Limb (tissue), 2 donors: ENCODE results near the gene AGL.
"Not testable (repeated sequence)": the region's sequence is repeated elsewhere in the genome, so short reads cannot be mapped to it uniquely, and the experiment has no call there.

Source experiments
- DNase-seq, 2 donors: peaks; one replicate each; pipeline ENCODE4 v3.0.0-alpha.2; 2016; ENCODE audit errors: extremely low spot score in 2 of 2

The AGL gene

DNA sequence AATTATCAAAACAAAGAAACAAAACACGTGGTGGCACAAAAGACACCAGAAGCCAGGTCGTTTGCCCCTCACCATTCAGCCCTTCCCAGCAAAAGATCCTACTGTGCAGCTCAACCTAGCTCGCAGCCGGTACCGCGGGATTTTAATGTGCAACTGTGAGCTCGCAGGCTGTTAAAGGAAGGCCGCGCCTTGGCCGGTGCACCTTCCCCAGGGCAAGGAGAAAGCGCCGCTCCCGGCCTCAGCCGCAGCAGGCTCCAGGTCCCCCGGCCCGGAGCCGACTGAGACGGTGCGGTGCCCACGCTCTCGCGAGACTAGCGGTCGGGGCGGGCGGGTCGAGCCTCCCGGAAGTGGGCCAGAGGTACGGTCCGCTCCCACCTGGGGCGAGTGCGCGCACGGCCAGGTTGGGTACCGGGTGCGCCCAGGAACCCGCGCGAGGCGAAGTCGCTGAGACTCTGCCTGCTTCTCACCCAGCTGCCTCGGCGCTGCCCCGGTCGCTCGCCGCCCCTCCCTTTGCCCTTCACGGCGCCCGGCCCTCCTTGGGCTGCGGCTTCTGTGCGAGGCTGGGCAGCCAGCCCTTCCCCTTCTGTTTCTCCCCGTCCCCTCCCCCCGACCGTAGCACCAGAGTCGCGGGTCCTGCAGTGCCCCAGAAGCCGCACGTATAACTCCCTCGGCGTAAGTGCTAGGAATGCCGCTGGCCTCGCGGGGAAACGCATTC, at the start of gene AGL:
Gene AGL (plus strand): TSS at position 618 of the 715 bp plus-strand sequence. CDS start 682 bp downstream, outside the sequence.
- peak; percentile 67 to 89 for DNase-seq

DNA sequence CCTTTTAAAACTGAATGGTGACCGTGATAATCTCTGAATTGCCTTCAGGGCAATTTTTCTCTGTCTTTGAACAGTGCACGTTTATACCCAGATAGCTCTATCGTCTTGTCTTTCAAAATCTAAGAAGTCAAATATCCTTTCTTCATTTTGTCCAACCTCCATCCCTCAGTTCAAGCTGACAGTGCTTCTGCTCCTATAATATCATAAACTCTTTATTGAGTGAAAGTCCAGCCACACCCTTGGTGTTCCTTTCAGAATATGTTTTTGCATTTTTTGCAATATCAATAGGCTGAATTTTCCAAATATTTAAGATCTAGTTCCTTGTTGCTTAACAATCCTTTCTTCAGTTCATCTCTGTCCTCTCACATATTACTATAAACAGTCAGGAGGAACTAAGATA, 48.6 kb upstream of the AGL start:
- no peak for DNase-seq

DNA sequence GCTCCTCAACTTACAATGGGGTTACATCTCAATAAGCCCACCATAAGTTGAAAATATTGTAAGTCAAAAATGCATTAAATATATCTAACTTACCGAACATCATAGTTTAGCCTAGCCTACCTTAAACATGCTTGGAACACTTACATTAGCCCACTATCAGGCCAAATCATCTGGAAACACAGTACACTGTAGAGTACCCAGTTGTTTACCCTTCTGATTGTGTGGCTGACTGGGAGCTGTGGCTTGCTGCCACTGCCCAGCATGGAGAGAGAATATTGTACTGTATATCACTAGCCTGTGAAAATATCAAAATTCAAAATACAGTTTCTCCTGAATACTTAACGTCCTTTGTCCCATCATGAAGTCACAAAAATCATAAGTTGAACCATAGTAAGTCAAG, 43.3 kb upstream of the AGL start:
- no peak for DNase-seq

DNA sequence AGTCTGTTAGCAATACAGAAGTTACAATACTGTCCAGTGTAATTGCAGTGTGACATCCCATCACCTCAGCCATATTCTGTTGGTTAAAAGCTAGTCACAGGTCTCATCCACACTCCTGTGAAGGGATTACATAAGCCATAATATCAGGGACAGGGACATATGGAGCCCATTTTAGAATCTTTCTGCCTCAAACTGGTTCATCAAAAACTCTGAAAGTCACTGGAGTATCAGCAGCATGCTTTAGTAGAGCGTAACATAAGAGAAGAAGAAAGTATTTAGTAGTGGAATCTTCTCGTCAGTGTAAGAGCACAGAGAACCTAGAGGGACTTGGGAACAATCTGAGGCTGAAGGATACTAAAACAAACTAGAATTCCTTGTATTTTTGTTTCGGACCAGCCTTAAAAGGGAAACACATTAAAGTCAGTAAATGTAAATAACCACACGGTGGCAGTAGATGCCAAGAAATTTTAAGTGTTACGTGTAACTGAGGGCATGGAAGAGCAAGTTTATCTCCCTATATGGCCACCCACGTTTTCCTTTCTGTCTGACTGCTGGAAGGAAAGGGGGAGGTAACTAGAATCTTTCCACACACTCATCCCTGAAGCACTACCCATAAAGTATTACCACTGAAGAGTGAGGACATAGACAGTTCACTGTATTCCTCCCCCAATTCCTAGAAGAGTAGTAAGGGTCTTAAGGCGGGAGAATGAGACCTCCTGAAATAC, 41.6 kb upstream of the AGL start:
- DNase-seq, result peak; percentile 48 to 93

DNA sequence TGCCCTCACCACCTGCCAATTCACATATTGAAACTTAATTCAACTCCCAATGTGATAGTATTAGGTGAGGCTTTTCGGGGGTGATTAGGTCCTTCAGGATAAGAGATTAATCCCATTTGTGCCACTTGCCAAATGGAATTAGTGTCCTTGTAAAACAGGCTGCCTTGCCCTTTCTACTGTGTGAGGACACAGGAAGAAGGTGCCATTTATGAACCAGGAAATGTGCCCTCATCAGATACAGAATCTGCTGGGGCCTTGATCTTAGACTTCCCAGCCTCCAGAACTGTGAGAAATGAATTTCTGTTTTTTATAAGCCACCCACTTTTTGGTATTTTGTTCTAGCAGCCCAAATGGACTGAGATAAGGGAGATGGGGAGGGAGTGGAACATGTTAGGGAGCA, 39.1 kb upstream of the AGL start:
- no peak for DNase-seq

DNA sequence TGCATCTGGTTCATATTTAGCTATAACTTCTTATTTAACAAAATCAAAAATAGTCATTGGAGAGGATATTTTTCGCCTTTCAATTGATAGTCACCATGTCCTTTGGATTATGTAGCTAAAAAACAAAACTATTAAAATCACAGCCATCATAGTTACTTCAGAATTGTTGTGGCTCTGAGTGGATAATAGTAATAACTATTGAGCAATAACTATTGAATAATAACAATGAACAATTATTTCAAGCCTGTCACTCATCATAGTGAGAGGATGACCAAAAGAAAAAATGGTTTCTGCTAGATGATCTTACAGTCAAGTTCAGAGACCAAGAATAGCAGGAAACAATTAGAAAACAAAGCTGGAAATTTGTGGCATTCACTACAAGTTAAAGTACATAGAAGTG, 38.4 kb upstream of the AGL start:
- DNase-seq, result no peak

DNA sequence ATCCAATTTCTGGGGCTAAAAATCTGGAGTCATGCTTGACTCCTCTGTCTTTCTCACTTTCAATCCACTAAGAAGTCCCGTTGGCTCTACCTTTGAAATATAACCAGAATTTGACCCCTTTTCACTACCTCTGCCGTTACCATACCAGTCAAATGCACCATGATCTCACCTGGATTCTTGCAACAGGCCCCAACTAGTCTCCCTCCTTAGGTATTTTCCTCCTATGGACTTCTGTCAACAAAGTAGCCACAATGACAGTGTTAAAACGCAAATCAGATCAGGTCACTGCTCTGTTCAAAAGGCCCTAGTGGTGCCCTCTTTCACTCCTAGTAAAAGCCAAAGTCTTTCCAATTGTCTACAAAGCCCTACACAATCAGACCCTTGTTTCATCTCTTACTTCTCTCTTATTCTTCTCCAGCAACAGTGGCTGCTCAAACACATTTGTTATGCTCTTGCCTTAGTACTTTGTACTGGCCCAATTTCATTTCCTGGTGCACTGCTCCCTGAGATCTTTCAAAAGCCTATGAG, 35.7 kb upstream of the AGL start:
- DNase-seq, result no peak

DNA sequence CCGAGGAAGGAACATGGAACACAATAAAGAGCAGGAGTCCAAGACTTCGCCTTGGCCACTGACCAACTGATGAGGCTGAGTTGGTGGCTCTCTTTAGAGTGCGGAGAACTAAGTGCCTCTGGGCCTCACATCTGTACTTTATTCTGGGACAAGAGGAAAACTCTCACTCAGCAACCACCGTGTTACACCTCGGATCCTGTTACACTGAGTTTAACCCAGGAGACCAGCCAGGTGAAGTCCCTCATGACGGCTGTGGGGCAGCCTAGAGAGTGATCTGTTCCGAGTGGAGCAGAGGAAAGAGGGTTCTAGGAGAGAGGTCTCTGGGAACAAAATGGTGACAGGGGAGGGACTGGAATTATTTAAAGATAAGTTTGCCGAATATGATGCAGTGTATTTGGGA, 33.5 kb upstream of the AGL start:
- DNase-seq, result no peak

DNA sequence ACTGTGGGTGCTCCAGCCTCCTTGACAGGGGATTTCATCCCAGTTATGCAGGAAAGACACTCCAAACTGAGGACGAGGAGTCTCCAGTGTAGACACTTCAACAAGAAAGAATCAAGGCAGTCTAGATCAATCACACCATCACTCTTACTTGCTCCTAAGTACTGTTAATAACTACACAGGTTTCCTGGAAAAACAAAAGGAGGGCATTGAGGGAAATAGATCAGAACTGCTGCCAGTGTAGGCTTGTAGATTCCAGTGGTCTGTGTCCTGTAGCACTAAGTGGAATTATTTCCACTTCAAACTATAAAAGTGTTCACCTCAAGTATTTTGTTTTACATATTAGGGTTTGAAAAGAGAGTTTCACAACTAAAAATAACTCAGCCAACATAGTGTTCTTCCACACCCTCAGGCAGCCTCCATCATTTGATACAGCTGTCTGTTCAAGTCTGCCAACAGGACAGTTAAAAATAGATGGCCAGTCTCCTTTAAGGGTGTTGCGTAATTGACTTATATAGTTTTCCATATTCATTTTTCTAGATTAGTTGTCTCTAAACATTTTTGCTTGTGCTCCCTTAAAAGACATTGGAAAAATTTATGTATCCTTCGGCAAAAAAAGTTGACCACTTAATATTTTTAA, 32.0 kb upstream of the AGL start:
- no peak for DNase-seq

DNA sequence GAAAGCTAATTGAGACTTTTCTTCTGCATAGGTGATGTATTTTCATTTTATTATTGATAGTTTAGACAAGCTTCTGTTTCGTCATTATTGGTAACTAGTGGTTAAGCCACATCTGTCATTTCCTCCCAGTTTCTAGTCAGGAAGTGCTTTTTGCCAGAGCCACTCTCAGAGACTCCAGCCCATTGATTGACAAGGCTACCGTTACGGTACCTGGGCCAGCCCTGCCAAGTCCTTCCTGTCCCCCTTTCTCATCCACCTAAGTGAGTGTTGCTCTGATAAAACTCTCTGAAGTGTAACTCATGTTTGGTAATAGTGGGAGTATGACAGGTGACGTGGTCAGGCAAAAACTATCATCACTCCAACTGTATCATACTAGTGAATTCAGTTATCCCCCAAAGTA, 29.6 kb upstream of the AGL start:
- no peak for DNase-seq

DNA sequence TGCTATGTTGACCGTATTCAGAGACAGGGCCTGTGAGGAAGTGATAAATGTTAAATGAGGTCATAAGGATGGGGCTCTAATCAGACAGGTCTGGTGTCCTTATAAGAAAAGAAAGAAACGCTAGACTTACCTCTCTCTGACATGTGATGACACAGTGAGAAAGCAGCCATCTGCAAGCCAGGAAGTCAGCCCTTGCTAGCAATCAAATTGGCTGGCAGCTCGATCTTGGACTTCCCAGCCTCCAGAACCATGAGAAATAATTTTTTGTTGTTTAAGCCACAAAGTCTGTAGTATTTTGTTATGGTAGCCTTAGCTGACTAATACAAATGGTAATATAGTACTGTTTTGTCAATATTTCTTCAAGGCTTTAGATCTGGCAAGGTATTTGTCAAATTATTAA, 25.1 kb upstream of the AGL start:
- no peak for DNase-seq

DNA sequence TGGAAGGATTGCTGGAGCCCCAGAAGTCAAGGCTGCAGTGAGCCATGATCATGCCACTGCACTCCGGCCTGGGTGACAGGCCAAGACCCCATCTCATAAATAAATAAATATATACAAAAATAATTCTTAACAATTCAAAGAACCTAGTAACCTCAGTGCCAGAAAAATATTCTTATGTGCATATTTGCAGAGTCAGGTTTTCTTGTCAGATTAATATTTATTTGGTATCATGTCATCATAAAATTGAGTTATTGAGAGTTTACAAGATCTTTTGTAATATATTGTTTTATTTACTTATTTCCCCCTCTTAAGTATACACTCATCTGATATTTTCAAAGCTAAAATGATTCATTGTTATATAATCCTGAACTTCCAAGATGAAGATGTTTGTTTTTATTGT, 24.5 kb upstream of the AGL start:
- no peak for DNase-seq

DNA sequence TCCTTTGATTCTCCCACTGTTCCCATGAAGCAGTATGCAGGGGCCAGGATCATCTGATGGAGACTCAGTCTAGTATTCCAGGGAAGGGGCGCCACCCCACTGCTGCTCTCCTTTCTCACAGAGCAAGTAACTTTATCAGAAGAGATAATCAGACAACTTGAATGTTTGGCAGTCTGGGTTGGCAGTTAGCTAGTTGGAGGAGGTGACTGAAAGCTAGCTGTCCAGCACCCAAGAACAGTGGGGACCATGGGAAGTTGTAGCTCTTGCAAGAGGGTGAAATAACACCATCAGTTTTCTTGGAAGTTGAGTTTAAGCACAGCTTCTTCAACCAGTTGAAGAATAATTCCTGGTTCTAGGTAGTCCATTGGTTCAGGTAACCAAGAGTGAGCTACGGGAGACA, 22.2 kb upstream of the AGL start:
- no peak for DNase-seq

DNA sequence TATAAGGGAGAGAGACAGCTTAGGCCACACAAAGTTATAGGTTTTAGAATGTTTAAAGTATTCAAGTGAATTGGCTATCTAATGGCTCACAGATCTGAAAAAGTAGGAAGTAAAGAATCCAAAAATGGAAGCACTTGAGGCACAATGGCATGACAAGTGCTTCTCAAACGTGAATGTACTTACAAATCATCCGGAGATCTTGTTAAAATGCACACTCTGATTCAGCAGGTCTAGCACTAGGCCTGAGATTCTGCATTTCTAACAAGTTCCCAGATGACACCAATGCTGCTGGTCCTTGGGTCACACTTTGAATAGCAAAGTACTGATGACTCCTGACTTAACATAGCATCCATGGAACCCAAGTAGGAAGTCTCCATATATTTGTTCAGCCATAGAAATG, 20.9 kb upstream of the AGL start:
- DNase-seq, result no peak

DNA sequence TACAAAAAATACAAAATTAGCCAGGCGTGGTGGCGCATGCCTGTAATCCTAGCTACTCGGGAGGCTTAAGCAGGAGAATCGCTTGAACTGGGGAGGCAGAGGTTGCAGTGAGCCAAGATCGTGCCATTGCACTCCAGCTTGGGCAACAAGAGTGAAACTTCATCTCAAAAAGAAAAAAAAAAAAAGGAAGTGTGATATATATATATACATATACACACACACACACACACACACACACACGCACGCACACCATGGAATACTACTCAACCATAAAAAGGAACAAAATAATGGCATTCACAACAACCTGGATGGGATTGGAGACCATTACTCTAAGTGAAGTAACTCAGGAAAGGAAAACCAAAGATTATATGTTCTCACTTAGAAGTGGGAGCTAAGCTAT, 16.2 kb upstream of the AGL start:
- DNase-seq, result not testable (repeated sequence)

DNA sequence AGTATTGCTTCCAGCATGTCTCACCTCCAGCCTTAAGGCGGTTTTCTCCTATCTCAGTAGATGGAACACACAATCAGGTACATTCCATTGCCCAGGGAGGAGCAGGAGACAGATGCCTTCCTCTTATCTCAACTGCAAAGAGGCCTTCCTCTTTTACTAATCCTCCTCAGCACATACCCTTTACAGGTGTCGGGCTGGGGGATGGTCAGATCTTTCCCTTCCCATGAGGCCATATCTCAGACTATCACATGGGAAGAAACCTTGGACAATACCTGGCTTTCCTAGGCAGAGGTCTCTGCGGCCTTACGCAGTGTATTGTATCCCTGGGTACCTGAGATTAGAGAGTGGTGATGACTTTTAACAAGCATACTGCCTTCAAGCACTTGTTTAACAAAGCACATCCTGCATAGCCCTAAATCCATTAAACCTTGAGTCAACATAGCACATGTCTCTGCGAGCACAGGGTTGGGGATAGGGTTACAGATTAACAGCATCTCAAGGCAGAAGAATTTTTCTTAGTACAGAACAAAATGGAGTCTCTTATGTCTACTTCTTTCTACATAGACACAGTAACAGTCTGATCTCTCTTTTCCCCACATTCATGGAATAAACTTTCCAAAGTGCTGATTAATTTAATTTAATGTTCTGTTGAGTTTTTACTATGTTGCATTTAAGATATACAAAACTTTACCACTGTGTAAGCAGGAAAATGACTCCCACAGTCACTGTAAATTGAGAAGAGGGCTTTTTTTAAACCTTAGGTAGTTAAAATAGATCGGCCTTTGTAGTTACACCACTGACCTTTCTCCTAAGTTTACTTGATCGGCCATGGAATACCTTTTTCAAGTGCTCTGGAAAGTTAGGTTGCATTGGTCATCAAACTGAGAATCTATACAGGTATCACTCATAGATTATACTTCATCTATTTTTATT, 13.7 kb upstream of the AGL start:
- DNase-seq, result not testable (repeated sequence)

DNA sequence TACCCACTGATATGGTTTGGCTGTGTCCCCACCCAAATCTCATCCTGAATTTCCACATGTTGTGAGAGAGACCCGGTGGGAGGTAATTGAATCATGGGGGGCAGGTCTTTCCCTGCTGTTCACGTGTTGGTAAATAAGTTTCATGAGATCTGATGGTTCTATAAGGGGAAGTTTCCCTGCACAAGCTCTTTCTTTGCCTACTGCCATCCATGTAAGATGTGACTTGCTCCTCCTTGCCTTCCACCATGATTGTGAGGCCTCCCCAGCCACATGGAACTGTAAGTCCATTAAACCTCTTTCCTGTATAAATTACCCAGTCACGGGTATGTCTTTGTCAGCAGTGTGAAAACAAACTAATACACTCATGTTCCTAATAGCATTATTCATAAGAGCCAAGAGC, 9.8 kb upstream of the AGL start:
- not testable (repeated sequence) for DNase-seq

DNA sequence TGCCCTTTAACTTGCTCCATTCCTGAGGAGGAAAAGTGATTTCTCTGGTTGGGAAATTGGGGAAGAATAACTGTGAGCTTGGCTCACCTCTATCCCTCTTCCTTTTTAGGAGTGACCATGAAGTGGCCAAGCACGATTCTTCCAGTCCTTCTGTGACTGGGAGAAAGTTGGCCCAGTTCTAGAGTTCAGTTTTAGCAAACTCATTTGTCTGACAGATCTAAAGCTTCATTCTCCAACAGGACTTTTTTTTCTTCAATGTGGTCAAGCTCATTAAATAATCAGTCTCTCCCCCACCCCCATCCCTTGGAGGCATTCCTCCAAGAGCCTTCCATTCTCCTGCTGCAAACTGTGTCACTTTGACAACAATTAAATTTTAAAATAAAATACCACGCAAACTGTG, 6.4 kb upstream of the AGL start:
- DNase-seq, result no peak

DNA sequence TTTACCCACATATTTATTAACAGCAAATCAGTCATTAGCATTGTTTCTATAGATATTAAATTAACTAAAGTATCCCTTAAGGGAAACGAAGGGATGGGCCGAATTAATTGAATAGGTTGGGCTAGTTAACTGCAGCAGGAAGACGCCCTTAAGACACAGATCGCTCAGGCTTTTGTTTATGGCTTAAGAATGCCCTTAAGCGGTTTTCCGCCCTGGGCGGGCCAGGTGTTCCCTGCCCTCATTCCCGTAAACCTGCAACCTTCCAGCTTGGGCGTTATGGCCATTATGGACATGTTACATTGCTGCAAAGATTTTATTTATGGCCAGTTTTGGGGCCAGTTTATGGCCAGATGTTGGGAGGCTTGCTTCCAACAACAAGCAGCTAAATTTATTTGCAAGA, 5.0 kb upstream of the AGL start:
- DNase-seq, result not testable (repeated sequence)

DNA sequence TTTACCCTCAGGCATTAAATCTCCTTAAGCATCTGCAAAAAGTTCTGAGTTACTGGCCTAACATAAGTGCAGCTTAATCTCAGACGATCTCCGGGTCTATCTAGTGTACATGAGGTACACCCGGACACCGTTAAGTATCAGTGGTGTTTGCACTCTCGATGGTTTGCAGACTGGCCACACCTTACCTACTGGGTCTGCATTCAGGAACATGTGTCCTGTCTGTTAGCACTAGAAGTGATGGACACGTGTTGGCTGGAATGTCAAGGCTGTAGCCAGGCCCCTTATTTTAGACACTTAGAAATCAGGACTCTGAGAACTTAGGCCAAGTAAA, 783 bp upstream of the AGL start:
- DNase-seq, result no peak

DNA sequence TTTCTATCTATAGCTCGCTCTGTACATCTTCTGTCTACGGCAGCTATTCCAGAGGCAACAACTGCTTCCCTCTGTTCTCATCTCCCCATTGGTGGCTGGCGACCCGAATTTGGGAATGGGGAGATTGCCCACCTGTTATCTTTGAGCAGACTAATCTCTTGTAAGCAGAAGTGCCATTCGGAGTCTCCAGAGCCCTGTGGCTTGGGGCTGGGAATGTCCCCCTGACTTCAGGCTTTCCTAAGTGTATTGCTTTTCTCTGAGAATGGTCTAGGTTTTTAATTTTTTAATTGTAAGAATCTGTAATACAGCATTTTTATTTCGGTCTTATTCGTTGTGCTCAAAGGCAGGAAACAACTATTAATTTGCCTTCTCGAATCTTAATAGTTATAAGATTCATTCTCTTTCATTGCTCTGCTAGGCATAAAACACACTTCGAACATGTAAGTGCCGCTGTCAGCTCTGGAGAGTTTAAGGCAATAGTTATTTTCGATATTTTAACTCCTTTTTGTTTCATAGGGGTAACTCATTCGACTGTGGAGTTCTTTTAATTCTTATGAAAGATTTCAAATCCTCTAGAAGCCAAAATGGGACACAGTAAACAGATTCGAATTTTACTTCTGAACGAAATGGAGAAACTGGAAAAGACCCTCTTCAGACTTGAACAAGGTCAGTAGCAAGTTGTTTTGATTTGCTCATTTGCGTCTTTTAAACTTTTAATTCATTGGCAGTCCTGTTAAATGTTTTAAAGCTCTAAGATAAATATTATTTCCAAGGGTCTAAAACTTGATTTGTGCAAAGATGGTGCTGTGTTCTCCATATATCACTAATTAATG, 514 bp downstream of the AGL start:
- DNase-seq, result no peak
